ENCODE data around the gene TGFBR3L.
"Not testable (repeated sequence)": the region's sequence is repeated elsewhere in the genome, so short reads cannot be mapped to it uniquely, and the experiment has no call there.

The TGFBR3L gene

GRCh38 chr19:7930765-7931164, 16.1 kb downstream of the TGFBR3L start:
- no peak for DNase-seq

DNA sequence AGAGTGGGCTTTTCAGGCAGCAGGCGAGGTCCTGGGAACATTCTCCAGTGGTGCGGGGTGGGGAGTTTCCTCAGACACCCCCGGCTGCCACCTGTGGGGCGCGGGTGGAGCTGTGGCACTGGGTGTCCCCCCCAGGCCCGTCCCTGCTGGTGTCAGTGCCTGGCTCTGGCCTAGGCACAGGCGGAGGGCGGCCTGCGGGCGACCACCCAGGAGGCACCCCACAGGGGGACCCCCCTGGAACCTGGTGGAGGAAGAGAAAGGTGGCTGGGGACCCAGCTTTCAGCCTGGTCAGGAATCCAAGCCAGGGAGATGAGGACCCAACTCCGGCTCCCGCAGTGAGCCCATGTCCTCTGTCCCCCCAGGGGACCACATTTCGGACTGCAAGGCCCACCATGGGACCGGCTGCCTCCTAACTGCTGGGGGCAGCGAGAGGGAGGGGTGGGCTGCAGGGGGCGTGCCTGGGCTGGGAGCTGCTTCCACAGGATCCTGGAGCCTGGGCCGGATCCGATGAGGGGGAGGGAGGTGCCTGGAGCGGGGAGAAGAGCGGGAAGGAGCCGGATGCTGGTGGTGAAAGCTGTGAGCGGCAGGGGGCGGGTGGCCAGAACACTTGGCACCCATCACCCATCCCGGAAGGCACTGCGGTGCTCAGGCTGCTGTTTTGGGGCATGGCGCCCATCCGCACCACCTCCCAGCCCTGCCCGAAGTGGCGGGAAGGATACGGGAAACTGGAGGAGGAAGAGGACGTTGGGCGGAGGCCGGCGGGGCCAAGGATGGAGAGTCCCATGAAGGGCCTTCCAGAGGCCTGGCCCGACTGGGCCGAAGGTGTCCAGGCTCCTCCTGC, 16.8 kb downstream of the TGFBR3L start:
- DNase-seq: peak; percentile 54

DNA sequence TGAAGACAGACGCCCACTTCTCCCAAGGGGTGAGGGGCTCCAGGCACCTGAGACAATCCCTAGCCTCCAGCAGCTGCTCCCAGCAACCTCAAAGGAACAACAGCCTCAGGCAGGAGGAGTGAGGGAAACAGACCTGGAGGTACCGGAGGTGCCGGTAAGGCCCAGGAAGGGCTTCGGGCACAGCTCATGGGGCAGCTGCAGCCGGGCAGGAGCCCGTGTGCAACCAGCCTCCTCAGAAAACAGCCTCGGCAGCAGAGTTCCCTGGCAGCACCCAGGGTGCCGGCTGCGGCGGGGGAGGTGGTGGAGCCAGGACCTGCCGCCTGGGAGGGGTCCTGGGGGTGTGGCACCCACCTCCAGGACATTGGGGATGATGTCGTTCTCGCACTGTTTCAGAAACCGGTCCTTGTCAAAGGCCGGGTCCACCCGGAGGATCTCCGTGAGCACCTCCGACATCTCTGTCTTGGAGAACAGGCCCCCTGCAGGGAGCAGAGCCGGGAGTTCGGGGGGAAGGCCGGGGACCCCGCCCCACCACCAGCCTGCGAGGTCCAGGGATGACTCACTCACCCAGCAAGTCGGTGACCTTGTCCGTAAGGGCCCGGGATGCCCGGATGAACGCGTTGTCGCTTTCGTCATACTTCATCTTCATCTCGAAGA, 17.8 kb downstream of the TGFBR3L start:
- peak; percentile 51 for DNase-seq

- DNase-seq: no peak
Measured at GRCh38 chr19:7932930-7933300, 18.3 kb downstream of the TGFBR3L start.

DNA sequence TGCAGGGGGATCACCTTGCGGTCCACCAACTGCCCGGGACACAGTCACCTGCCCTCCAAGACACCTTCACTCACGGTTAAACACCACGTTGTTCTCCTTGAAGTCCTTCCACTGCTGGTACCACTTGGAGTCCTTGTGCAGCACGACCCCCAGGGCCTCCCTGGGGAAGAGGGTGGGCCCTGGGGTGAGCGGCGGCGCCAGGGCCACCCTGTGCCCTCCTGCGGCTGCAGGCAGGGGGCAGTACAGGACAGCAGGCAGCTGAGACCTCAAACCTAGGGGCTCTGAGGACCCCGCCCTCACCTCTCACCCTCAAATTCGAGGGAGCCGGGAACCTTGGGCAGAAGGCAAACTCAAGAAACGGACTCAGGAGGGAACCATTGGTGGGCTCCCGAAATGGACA, 18.8 kb downstream of the TGFBR3L start:
- DNase-seq: no peak

DNA sequence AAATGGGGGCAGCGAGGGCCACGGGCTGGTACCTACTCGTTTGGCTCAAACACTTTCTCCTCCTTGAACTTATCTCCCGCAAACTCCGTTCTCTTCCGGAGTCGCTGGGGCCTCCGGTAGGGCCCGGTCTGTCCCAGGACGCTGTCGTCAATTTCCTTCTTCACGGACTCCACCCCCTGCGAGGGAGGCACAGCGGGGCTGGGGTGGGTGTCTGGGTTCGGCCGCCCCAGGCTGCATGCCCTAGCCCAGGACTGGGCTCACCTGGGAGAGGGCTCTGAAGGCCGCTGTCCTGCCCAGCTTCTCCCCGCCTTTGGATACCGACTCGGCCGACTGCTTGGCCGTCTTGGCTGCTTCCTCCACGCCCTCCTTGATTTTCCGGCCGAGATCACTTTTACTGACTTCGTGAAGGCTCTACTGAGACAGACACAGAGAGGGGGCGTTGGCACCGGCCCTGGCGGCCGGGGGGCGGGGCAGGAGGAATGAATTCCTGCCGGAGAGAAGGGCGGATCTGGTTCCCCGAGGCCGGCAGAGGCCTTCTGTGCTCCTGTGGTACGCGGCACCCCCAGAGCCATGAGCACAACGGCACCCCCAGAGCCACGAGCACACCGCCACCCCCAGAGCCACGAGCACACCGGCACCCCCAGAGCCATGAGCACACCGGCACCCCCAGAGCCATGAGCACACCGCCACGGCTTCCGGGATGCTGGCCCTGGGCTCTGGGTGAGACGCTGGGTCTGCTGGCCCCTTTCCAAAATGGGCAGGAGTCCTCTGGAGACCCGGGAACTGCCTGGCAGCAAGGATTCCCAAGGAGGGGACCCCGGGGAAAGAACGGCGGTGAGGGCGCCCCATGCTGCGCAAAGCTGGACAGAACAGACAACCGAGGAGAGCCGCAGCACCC, 19.4 kb downstream of the TGFBR3L start:
- peak; percentile 44 for DNase-seq

- DNase-seq: no peak
Measured at GRCh38 chr19:7934766-7935165, 20.1 kb downstream of the TGFBR3L start.

DNA sequence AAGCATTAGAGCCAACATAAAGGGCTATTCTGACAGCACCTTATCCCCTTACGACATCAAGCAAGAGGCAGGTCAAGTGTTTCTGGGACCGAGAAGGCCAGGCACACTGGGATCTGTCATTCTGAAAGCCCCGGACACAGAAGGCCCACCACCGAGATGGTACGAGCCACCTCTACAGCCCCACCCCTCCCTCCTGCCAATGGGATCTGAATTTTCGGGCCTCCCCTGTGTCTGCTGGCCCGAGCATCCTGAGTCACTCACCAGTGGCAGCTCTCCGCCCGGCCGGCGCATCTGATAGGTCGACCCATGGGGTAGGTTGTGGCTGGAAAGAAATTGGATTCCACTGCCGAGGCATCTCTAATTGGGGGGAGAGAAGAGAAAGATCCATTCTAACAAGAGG, 26.2 kb downstream of the TGFBR3L start:
- DNase-seq: no peak

DNA sequence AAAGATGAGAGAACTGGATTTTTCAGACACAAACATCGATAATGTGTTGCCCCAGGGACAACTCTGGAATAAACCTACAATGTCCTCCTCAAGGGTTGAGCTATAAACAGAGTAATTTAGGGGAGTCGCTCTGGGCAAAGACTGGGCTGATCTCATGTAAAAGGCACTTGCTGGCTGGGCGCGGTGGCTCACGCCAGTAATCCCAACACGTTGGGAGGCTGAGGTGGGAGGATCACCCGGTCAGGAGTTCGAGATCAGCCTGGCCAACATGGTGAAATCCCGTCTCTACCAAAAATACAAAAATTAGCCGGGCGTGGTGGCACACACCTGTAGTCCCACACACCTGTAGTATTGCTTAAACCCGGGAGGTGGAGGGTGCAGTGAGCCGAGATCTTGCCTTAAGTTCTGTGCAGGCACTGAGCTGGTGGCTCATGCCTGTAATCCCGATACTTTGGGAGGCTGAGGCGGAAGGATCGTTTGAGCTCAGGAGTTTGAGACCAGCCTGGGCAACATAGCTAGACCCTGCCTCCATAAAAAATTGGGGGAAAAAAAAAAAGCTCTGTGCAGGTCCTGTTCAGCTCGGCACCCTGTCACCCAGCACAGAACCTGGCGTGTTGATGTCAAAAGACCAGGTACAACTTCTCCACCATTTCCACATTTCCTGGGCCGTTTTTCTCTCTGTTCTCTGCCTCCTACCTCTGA, 27.4 kb downstream of the TGFBR3L start:
- no peak for DNase-seq

DNA sequence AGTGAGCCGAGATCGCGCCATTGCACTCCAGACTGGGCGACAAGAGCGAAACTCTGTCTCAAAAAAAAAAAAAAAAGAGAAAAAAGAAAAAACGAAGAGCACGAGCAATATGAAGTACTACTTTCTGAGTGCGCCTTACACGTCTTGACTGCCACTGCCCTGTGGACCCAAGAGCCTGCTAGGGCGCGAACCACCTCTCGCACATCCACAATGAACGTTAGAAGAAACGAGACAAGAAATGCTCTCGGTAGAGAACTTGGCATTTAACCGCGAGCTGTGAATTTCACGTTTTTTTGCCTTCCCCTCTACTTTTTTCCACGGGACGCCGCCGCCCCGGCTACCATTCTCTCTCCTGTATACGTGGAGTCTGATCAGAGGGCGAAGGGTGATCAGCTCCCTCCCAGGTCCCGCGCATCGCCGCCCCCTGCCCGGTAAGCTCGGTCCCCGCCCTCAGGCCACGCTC, 28.4 kb downstream of the TGFBR3L start:
- DNase-seq: no peak

GRCh38 chr19:7943444-7944176, 29.0 kb downstream of the TGFBR3L start, which contains the start of gene TIMM44:
TIMM44 (minus strand) TSS chr19:7943666; CDS start chr19:7943651, 15 bp downstream.
- DNase-seq: peak; percentile 100

GRCh38 chr19:7944177-7944761, 29.6 kb downstream of the TGFBR3L start:
- DNase-seq: peak; percentile 90

GRCh38 chr19:7947939-7948338, 33.3 kb downstream of the TGFBR3L start:
- DNase-seq: no peak

- no peak for DNase-seq
Measured at GRCh38 chr19:7953060-7953459, 38.4 kb downstream of the TGFBR3L start.

- no peak for DNase-seq
Measured at GRCh38 chr19:7953576-7953975, 38.9 kb downstream of the TGFBR3L start.

GRCh38 chr19:7955696-7956095, 41.1 kb downstream of the TGFBR3L start:
- DNase-seq: no peak

GRCh38 chr19:7959211-7959610, 44.6 kb downstream of the TGFBR3L start:
- no peak for DNase-seq

- not testable (repeated sequence) for DNase-seq
Measured at GRCh38 chr19:7961082-7961481, 46.5 kb downstream of the TGFBR3L start.

DNA sequence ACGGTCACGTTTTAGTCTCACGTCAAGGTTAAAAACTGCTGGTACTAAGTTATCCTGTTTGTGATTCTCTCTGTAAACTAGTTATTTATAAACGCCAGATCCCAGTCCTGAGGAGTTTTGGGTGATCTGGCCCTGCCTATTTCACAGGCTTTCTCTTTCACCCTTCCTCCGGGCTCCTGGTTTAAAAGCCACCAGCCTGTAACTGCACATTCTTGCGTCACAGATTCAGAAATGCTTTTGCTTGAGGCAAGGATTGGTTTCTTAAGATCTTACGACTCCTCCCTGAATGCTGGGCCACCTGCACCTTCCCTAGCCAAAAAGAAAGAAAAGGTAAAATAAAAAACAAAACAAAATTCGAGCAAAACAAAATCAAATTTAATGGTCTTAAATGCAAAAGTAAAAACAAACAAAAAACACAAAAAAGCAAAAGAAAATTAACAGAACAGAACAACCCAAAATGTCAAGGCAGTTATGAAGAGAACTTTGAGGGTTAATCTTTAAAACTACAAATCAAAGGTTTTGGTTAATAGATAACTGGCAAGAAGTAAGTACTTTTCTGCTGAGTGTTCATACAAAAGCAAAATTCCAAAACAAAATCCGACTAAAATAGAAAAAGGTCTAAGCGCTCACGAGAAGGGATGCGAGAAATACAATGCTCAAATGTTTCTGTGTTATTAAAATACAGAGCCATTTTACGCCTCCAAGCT, 47.4 kb downstream of the TGFBR3L start:
- DNase-seq: no peak

DNA sequence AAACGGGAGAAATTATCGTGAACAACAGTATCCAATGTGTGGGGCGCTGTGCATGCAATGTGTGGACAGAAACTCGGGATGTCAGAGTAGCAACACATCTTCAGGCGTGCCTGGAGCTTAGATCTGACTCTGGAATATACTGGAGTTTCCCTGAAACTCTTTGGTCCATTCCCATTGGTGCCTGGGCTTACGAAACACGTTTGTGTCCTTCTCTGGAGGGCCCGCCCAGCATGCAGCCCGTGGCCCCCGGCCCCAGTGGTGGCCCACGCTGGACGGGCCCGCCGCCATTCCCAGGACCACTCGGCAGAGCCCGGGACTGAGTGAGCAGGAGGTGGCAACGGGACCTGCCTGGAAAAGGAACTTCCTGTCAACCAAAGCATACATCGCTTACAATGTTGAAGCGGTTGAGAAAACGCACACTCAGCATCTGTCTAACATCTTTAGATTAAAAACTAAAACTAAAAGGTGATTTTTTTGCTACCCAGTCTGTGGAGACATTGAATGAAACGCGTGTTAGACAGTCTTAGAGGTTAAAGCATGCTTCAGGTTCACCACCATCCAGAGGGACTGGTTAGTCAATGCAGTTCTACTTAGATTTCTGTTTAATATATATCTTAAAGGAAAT, 48.1 kb downstream of the TGFBR3L start:
- DNase-seq: no peak
